ENCODE measurements around the gene SPINK14.

GRCh38 chr5:148209151-148209770 lies 40.9 kb downstream of the SPINK14 start:
- TF ChIP-seq ZNF577 (CRISPR knock-in tag; IDR thresholded peaks at IDR 0.05; ENCODE audit: borderline replicate concordance, low read depth), result no peak
- TF ChIP-seq, protein P1, sequence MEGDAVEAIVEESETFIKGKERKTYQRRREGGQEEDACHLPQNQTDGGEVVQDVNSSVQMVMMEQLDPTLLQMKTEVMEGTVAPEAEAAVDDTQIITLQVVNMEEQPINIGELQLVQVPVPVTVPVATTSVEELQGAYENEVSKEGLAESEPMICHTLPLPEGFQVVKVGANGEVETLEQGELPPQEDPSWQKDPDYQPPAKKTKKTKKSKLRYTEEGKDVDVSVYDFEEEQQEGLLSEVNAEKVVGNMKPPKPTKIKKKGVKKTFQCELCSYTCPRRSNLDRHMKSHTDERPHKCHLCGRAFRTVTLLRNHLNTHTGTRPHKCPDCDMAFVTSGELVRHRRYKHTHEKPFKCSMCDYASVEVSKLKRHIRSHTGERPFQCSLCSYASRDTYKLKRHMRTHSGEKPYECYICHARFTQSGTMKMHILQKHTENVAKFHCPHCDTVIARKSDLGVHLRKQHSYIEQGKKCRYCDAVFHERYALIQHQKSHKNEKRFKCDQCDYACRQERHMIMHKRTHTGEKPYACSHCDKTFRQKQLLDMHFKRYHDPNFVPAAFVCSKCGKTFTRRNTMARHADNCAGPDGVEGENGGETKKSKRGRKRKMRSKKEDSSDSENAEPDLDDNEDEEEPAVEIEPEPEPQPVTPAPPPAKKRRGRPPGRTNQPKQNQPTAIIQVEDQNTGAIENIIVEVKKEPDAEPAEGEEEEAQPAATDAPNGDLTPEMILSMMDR (CRISPR knock-in tag; IDR thresholded peaks at IDR 0.05), result no peak
- TF ChIP-seq TCF7L2 (IDR thresholded peaks at IDR 0.05; ENCODE audit: low read depth, low read length), result no peak
- no peak for TF ChIP-seq ZNF770 (CRISPR knock-in tag; IDR thresholded peaks at IDR 0.05)
- TF ChIP-seq, protein P2, sequence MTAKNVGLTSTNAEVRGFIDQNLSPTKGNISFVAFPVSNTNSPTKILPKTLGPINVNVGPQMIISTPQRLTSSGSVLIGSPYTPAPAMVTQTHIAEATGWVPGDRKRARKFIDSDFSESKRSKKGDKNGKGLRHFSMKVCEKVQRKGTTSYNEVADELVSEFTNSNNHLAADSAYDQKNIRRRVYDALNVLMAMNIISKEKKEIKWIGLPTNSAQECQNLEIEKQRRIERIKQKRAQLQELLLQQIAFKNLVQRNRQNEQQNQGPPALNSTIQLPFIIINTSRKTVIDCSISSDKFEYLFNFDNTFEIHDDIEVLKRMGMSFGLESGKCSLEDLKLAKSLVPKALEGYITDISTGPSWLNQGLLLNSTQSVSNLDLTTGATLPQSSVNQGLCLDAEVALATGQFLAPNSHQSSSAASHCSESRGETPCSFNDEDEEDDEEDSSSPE (CRISPR knock-in tag; IDR thresholded peaks at IDR 0.05), result no peak
- no peak for TF ChIP-seq SMC3 (IDR thresholded peaks at IDR 0.05; ENCODE audit: low read length)
- no peak for TF ChIP-seq FOXA3 (CRISPR knock-in tag; IDR thresholded peaks at IDR 0.05)
- TF ChIP-seq AKAP8 (CRISPR knock-in tag; IDR thresholded peaks at IDR 0.05), result no peak
- TF ChIP-seq, protein P3, sequence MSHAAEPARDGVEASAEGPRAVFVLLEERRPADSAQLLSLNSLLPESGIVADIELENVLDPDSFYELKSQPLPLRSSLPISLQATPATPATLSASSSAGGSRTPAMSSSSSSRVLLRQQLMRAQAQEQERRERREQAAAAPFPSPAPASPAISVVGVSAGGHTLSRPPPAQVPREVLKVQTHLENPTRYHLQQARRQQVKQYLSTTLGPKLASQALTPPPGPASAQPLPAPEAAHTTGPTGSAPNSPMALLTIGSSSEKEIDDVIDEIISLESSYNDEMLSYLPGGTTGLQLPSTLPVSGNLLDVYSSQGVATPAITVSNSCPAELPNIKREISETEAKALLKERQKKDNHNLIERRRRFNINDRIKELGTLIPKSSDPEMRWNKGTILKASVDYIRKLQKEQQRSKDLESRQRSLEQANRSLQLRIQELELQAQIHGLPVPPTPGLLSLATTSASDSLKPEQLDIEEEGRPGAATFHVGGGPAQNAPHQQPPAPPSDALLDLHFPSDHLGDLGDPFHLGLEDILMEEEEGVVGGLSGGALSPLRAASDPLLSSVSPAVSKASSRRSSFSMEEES (CRISPR knock-in tag; IDR thresholded peaks at IDR 0.05), result no peak
- TF ChIP-seq, protein P4, sequence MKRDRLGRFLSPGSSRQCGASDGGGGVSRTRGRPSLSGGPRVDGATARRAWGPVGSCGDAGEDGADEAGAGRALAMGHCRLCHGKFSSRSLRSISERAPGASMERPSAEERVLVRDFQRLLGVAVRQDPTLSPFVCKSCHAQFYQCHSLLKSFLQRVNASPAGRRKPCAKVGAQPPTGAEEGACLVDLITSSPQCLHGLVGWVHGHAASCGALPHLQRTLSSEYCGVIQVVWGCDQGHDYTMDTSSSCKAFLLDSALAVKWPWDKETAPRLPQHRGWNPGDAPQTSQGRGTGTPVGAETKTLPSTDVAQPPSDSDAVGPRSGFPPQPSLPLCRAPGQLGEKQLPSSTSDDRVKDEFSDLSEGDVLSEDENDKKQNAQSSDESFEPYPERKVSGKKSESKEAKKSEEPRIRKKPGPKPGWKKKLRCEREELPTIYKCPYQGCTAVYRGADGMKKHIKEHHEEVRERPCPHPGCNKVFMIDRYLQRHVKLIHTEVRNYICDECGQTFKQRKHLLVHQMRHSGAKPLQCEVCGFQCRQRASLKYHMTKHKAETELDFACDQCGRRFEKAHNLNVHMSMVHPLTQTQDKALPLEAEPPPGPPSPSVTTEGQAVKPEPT (CRISPR knock-in tag; IDR thresholded peaks at IDR 0.05; ENCODE audit: low read depth), result no peak
- no peak for TF ChIP-seq GABPA (IDR thresholded peaks at IDR 0.05; ENCODE audit: low read depth, low read length)
- no peak for TF ChIP-seq GABPA (CRISPR knock-in tag; IDR thresholded peaks at IDR 0.05; ENCODE audit: low read depth)
- TF ChIP-seq, protein P5, sequence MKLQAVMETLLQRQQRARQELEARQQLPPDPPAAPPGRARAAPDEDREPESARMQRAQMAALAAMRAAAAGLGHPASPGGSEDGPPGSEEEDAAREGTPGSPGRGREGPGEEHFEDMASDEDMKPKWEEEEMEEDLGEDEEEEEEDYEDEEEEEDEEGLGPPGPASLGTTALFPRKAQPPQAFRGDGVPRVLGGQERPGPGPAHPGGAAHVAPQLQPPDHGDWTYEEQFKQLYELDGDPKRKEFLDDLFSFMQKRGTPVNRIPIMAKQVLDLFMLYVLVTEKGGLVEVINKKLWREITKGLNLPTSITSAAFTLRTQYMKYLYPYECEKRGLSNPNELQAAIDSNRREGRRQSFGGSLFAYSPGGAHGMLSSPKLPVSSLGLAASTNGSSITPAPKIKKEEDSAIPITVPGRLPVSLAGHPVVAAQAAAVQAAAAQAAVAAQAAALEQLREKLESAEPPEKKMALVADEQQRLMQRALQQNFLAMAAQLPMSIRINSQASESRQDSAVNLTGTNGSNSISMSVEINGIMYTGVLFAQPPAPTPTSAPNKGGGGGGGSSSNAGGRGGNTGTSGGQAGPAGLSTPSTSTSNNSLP (IDR thresholded peaks at IDR 0.05; ENCODE audit: low read depth, low read length), result no peak
- no peak for TF ChIP-seq CREB1 (IDR thresholded peaks at IDR 0.05)
- TF ChIP-seq CREB1 (CRISPR knock-in tag; IDR thresholded peaks at IDR 0.05), result no peak
